HK-2 (cell line): ENCODE measurements around the gene IL1R1.
A peak's percentile ranks its signal among the peaks of the same experiment; 100 is the strongest.
"Not testable (repeated sequence)": the region's sequence is repeated elsewhere in the genome, so short reads cannot be mapped to it uniquely, and the experiment has no call there.

ENCODE experiments used
- DNase-seq: peaks from one replicate; pipeline ENCODE4 v3.0.0-alpha.2; 2018; ENCODE audit not compliant: unreplicated experiment

The IL1R1 gene

DNA sequence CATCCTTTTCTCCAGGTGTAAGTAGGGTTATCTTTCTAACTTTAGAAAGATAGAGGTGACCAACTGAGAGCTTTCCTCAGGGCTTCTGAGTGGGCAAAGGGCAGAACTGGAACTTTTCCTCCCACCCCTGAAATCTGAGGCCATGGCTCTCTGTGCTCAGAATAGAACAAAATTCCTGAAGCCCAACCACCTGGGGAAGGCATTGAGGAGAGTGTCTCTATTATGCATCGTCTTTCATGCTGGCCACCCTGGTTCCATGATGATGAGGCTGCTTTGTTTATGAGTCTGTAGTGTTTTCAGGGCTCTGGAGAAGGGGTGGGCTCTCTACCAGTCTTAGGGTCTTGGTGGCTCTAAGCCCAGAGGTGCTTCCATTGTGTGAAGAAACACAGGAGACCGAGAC is 30.7 kb upstream of the IL1R1 start:
- no peak for DNase-seq

GRCh38 chr2:102112271-102112670 is 30.3 kb upstream of the IL1R1 start:
- no peak for DNase-seq

DNA sequence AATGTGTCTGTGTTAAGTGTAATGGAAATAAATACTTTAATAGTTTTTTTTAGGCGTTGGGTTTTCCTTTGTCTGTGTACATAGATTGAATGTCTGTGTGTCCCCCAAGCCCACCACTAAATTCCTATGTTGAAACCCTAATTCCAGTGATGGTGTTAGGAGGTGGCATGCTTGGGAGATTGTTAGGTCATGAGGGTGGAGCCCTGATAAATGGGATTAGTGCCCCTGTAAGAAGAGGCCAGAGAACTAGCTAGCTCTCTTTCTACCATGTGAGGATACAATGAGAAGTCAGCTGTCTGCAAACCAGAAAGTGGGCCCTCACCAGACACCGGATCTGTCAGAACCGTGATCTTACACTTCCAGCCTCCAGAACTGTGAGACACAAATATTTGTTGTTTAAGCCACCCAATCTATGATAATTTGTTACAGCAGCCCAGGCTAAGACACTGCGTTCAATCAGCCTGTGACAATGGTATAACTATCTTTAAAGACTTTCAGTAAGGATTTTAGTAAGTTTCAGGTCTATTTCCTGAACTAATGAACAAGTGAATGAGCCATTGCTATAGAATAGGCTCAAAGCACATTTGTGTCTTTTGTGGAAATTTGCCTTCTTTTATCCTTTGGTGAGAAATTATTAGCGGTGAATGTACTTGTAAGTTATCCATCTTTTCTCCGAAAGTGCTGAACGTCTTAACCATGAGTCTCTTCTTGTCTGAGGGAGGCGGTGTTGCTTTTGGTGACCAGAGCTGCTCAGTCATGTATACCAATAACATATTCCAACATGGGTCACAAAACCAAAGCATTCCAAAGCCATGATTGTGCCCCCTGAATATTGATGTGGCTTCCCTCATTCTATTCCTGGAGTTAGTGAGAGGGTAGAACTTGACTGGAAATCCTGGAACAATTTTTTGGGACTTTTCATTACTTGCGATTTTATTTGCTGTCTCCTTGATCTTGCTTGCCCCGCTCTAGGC is 29.6 kb upstream of the IL1R1 start:
- DNase-seq: peak; percentile 15

DNA sequence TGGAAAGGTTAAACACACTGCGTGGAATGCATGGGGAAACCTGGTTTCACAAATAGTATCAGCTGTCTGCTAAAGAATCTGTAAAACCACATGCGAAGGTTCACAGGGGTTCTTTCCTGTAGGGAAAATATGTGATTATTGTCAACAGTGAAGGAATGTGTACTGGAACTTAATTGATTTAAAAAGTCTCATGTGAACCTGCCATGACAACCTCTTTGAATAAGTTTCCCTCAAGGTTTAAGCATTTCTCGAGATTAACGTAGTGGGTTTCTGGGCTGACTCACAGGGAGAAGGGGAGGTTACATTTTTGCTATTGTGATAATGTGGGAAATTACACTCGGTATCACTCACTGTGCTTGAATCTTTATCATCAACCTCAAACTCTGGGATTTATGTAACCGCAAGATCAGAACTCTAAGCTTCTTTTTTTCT is 28.2 kb upstream of the IL1R1 start:
- peak; percentile 27 for DNase-seq

- DNase-seq: peak; percentile 47
Measured at GRCh38 chr2:102114851-102115497, 27.6 kb upstream of the IL1R1 start.

DNA sequence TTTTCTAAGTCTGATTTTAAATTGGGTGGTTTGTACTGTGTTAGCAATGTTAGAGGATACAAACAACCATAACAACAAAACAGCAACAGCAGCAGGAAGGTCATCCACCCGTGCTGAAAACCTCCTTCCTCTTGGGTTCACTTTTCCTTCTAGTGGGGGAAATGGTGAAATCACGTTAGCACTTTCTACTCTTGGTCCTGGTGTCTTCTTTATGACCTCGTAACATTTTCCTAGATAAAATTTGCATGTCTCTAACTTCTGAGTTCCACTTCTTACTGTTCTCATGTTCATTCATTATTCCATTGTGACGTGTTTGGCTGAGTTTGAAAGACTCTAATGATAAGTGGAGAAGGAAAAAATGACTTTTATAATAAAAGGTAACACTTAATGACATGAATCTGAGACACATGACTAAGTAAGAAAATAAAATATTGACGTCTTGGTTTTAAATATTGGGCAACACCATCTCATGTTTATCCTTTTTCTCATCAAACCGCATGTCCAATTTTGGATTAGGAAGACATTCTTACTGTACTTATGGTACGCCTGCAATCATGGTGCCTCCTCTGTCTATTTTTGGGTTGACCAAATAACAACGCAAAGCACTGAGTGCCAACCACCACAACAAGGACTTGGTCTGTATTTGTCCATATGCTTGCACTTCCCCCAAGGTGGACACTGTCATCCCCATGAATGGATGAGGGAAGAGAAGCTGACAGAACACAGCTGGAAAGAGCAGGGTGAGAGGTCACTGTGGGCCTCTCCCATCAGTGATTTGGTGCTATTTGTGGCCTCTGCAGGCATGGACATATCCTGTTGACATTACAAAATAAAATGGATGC is 25.7 kb upstream of the IL1R1 start:
- DNase-seq: no peak

GRCh38 chr2:102117472-102117858 is 25.1 kb upstream of the IL1R1 start:
- DNase-seq: no peak

DNA sequence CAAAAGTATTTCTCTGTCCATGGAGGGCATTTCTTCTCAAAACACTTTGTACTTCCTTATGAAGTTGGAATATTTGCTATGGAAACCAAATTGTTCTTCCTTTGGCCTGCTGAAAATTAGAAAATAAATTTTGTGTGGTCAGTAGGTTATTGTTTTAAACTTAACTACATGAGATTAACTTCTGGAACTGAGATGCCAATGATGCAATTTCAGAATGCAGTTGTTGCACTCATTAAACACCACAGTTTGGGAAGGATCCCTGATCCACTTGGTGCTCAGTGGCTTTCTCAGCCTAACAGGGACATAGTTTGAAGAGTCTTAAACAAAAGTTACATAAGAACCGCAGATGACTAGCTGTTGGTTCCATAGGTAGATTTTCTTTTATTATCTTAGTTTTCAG is 23.3 kb upstream of the IL1R1 start:
- no peak for DNase-seq

DNA sequence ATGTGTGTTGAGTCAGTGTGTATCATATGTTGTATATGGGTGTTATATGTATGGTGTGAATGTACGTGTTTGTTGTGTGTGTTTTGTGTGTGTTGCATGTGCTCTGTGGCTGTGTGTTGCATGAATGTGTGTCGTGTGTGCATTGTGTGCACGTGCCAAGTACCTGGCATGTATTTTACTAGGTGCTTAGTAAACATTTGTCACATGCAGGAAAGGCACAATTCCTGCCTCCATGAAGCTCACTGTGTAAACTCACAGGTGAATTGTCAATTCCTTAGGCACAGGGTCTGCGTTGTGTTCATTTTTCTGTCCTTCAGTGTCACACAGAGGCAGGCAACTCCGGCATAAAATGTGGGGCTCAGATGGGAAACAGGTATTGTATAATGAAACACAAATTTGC is 22.3 kb upstream of the IL1R1 start:
- no peak for DNase-seq

DNA sequence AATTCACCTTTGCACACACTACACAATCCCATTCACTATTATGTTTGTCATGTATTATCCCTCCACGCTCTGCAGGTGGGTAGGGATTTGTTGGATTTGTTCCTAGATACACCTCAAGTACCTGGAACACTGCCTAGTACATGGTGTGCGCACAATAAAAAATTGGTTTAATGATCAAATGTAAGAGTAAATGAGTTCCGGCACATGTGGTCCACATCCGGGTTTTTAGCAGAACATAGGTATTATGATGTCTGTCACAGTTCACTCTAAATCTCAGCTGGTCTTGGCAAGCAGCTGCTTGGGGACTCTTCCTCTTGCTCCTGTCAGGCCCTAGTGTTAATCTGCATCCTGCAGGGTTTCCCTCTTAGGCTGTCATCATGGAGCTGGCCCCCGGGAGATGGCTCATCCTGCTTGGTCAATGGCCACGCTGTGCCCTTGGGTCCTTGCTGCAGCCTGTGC is 21.8 kb upstream of the IL1R1 start:
- DNase-seq: no peak

- DNase-seq: no peak
Measured at GRCh38 chr2:102122115-102122514, 20.4 kb upstream of the IL1R1 start.

DNA sequence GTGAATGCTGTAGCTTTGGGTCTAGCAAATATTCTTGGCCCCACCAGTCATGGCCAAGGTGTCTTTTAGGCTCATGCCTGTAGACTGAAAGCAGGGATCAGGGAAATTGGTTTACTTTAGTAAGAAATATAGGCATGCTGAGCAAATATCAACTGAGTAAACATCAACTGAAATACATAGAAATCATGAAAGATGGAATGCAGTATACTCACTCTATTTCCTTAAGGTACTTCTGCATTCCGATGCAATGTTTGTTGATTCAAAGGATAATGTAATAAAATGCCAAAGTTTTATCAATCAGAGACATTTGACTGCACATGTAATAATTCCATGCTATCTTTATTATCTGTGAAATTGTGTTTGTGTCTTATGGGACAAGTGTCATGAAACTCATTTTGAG is 19.6 kb upstream of the IL1R1 start:
- no peak for DNase-seq

- DNase-seq: not testable (repeated sequence)
Measured at GRCh38 chr2:102124421-102124820, 18.1 kb upstream of the IL1R1 start.

- no peak for DNase-seq
Measured at GRCh38 chr2:102126169-102126568, 16.4 kb upstream of the IL1R1 start.

DNA sequence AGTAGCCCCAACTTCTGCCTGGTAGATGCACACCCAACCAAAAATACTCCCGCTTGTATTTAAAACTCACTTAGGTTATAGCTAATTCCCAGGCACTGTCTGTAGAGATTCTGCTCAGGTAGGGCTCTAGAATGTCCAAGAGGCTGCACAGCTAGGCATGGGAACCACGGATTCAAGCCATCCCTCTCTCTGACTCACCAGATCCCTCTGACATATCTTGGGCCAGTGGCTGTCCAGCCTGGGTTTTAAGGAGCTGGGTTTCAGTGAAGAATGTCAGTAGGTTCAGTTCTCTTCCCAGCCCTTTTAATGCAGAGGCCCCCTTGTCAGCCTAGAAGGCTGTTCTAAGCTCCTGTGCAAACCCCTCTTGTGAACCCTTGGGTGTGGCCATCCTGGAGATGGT is 15.9 kb upstream of the IL1R1 start:
- no peak for DNase-seq

DNA sequence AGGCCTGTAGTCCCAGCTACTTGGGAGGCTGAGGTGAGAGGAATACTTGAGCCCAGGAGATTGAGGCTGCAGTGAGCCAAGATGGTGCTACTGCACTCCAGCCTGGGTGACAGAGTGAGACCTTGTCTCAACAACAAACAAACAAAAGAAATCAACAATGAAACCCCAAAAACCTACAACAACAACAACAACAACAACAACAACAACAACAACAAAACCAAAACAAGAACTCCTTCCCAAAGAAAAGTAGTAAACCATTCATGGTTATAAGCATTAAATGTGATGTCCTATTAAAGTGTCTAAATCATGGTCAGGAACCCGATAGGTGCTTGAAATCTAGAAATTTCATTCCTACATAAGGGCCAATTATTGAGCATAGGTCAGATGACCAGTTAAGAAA is 13.5 kb upstream of the IL1R1 start:
- DNase-seq: no peak

GRCh38 chr2:102129951-102130646 is 12.4 kb upstream of the IL1R1 start:
- DNase-seq: no peak

DNA sequence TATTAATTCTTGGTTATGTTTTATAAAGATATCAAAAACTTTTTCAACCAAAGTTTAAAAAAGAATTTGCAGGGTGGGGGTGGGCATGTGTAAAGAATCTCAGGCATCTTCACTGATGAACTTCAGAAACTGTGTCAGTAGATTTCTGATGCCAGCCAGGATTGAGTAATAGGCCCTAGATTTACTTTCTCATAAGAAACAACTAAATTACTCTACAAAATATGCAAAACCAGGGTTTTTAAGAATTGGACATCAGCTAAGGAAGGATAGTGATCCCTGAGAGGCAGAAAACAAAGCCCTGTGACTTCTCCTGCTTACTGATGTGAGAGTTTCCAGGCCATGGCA is 11.9 kb upstream of the IL1R1 start:
- DNase-seq: no peak

DNA sequence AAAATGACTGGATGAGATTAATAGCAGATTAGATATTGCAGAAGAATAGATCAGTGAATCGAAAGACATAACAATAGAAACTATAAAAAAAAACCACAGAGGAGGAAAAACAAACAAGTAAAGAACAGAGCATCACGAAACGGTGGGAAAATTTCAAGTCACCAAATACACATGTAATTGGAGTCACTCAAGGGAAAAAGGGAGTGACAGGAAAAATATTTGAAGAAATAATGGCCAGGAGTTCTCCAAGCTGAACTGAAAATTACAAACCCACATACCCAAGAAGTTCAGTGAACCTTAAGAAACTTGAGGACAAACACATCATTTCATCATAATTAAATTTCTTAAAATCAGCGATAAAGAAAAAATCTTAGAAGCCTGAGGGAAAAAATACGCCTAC is 11.0 kb upstream of the IL1R1 start:
- DNase-seq: no peak

GRCh38 chr2:102137138-102137537 is 5.4 kb upstream of the IL1R1 start:
- DNase-seq: no peak

DNA sequence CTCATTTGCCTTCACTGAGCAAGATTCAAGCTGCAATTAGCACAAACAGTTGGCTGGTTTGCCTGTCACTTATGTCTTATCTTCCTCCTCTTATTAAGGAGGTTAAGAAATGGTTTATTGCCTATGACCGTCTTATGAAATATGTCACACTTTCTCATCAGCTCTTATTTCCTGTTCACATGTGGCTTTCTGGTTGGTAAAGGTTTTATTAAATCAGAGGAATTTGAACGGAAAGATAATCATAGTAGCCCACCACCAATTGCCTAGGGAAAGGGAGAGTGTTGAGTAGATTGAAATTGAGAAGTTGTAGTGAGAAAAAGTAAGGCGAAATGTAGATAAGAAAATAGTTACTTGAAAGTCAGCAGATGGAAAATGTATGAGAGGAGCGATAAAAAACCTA is 4.2 kb upstream of the IL1R1 start:
- DNase-seq: no peak

GRCh38 chr2:102139851-102140250 is 2.7 kb upstream of the IL1R1 start:
- no peak for DNase-seq
